ENCODE measurements around the gene PCED1B.
"Not testable (repeated sequence)": the region's sequence is repeated elsewhere in the genome, so short reads cannot be mapped to it uniquely, and the experiment has no call there.

Gene PCED1B

GRCh38 chr12:47273191-47273626 lies 193.8 kb downstream of the PCED1B start:
- DNase-seq (ENCODE audit: low read depth), result no peak

- DNase-seq (ENCODE audit: low read depth), result no peak
Measured at GRCh38 chr12:47274760-47275159, 195.3 kb downstream of the PCED1B start.

DNA sequence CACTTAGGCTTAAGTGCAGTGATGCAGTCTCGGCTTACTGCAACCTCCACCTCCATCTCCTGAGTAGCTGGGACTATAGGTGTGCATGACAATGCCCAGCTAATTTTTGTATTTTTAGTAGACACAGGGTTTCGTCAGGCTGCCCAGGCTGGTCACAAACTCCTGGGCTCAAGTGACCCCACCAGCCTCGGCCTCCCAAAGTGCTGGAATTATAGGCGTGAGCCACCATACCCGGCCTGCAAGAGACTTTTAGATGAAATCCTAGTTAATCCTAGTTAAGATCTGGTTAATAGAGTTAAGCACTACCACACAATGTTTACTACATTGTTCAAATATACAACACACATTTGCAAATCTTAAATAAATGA lies 196.8 kb downstream of the PCED1B start:
- DNase-seq (ENCODE audit: low read depth), result no peak

GRCh38 chr12:47276621-47277309 lies 197.3 kb downstream of the PCED1B start:
- DNase-seq (ENCODE audit: low read depth), result peak; percentile 32

DNA sequence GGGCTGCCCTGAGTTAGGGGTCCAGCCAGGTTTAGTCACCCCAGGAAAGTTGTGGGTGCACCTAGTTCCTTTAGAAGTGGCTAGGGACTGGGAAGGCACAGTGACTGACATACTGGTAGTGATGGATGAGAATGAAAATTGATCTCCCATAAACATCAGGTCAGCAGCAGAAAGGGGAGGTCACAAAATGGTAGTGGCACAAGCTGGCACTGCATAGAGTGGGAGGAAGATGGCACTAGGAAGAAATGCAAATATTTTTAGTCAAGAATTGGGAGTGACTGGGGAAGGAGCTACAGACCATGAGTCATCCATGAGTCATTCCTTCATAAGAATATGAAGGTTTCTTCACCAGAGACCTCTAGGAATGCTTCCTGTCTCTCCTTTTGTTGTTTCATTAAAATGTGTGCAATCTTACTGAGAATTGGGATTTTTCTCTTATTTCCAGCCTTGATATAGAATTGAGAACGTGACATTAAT lies 198.6 kb downstream of the PCED1B start:
- no peak for DNase-seq (ENCODE audit: low read depth)

DNA sequence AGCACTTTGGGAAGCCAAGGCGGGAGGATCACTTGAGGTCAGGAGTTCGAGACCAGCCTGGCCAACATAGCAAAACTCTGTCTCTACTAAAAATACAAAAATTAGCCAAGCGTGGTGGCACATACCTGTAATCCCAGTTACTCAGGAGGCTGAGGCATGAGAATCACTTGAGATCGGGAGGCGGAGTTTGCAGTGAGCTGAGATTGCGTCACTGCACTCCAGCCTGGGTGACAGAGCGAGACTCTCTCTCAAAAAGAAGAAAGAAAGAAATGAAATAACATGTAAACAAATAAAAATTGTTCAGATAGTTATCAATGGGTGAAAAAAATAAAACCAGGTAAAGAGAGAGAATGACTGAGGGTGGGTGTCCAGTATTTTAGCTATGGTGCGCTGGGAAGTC lies 200.3 kb downstream of the PCED1B start:
- DNase-seq (ENCODE audit: low read depth), result not testable (repeated sequence)

DNA sequence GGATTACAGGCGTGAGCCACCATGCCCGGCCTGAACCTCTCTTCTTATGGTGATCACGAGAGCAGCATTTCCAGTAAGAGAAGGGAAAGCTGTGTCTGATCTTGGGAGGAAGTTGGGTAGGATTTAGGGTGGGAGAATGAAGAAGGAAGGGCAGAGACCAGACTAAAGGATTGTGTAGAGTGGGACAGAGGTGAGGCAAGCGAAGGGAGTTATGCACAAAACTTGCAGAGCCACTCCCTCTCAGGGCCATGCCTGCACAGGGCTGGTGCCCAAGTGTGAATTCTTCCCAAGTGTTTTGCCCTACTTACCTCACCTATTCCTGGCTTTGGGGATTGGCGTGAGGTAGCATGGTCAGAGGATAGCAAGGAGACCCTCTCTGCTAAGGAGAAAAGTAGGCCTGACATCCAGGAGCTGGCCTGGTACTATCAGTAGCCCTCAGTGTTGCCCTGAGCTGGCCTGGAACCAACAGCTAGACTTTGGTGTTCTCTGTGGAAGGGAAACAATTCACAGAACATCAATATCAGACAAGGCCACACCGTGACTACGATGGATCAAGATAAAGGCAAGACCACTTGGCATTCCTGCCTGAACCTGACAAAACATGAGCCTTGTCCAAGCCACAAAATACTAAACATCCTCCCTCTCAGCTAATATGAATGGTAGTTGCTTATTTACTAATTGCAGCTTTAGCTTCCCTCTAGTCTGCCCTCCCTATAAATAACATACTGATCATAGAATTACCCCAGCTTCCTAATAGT lies 201.3 kb downstream of the PCED1B start:
- no peak for DNase-seq (ENCODE audit: low read depth)

DNA sequence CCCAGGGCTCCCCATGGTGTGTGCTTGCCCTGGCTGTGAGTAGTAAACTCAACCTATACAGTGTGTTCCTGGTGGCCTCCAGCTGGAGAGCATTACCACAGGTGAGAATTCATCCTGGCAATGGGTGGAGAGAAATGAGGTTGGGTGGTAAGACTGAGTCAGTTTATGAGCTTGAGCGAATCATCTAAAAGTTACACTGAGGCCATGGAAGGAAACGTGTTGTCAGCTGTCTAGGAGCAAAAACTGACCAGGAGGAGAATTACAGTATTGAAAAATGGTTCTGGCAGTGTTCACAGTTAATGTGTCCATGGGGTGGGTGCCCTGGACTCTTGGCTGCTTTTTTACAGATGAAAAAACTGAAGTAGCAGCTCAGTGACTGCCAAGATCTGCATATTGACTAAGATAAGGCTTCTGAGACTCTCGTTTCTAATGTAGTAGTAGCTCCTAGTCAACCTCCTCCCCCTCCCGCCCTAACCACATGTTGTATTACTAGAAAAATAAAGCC lies 202.3 kb downstream of the PCED1B start:
- no peak for DNase-seq (ENCODE audit: low read depth)

- no peak for DNase-seq (ENCODE audit: low read depth)
Measured at GRCh38 chr12:47282206-47282605, 202.8 kb downstream of the PCED1B start.

Measured in activated T-cell treated with anti-CD3 and anti-CD28 coated beads for 1 hour (primary cell).